SU-DHL-6 (cell line): ENCODE data around the gene RBM3.

Source experiments
- CTCF ChIP-seq: fragments of 200-600 bp; sonication (generic); IDR thresholded peaks from one replicate; pipeline ENCODE4 v1.5.1; 2017; ENCODE audit warnings: antibody characterized with exemption, mild to moderate bottlenecking, low read length, moderate library complexity; ENCODE audit not compliant: insufficient read depth, poor library complexity, severe bottlenecking
- EZH2phosphoT487 ChIP-seq: fragments of 200-600 bp; sonication (generic), shearing (Covaris generic); conservative IDR thresholded peaks from 2 replicates; pipeline ENCODE4 v1.6.1; 2018; ENCODE audit warnings: mild to moderate bottlenecking, antibody characterized with exemption, low read length, moderate library complexity, mixed read lengths

GRCh38 chrX:48540028-48540375 lies 34.3 kb upstream of the RBM3 start:
- TF ChIP-seq CTCF (no peak), EZH2phosphoT487 (no peak)
